HFF-Myc (cell line): ENCODE measurements around the gene PLEKHA8.
A peak's percentile ranks its signal among the peaks of the same experiment; 100 is the strongest.

Source experiments
- DNase-seq: peaks from one replicate; pipeline ENCODE4 v3.0.0-alpha.2; 2011; ENCODE audit warnings: low read depth; ENCODE audit errors: extremely low read depth
- H3K4me3 ChIP-seq: replicated peaks from 2 replicates; pipeline ENCODE4 v1.5.1; 2011; ENCODE audit warnings: low read depth, mild to moderate bottlenecking, control low read depth, low read length
- TF ChIP-seq, protein P1 (sequence below): IDR thresholded peaks from 2 replicates; pipeline ENCODE4 v1.5.1; 2012; ENCODE audit warnings: mild to moderate bottlenecking, low read depth, low read length, control low read depth; ENCODE audit errors: missing control alignments

Gene PLEKHA8

DNA sequence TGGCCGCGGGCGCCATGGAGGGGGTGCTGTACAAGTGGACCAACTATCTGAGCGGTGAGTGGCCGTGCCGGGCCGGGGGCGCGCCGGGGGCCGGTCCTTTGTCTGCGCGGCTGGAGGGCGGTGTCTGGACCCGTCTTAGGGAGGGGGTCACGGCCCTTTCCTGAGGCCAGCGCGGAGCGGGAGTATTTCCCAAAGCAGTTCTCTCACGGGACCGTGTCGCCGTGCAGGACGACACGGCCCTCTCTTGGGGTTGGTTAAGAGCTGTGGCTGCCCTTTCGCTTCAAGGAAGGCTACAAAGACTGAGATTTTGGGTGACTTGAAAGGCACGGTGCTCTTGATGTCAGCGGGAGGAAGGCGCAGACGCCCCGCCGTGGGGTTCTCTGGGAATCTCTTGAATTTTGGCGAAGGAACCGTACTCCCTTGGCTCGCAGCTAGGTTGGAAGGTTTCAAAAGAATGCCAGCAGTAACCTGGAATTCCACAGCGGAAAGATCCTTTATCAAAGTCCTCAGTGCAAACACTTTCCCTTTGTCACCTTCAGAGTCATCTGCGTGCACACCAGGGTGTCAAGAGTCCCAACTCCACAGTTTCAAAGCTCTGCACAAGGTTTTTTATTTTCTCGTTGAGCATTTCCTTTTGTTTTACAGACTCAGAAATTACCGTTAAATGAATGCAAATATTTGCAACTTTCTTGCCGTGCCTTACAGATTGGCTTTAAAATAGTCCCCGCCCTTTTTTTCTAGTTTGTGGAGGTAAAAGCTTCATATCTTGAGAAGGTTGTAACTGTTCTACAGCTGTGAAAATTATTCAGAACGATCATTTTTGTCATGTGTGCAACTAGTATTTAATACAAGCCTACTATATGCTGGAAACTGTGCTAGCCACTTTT, 780 bp downstream of the PLEKHA8 start:
- no peak for DNase-seq
- TF ChIP-seq, protein P1, sequence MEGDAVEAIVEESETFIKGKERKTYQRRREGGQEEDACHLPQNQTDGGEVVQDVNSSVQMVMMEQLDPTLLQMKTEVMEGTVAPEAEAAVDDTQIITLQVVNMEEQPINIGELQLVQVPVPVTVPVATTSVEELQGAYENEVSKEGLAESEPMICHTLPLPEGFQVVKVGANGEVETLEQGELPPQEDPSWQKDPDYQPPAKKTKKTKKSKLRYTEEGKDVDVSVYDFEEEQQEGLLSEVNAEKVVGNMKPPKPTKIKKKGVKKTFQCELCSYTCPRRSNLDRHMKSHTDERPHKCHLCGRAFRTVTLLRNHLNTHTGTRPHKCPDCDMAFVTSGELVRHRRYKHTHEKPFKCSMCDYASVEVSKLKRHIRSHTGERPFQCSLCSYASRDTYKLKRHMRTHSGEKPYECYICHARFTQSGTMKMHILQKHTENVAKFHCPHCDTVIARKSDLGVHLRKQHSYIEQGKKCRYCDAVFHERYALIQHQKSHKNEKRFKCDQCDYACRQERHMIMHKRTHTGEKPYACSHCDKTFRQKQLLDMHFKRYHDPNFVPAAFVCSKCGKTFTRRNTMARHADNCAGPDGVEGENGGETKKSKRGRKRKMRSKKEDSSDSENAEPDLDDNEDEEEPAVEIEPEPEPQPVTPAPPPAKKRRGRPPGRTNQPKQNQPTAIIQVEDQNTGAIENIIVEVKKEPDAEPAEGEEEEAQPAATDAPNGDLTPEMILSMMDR: no peak
- peak overlapping the region; percentile 89 for H3K4me3 ChIP-seq

DNA sequence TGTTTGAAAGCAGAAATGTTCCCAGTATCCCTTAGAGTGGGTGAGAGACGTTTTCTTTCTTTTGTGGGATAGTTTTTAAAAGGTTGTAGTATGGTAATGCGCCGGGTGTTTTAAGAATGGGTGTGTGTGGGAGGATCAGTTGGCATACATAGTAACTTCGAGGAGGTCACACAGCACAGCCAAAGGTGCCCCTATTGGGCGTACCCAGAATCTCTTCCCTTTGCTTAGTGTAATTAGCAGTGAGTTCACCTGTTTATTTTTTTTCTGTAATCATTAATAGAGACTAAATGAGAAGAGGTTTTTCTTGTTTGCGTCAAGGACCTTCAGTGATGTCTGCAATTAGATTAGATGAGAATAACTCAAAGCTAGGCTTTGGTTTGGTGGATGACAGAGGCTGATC, 1.5 kb downstream of the PLEKHA8 start:
- DNase-seq: no peak
- TF ChIP-seq, protein P1: no peak
- peak overlapping the region; percentile 89 for H3K4me3 ChIP-seq

DNA sequence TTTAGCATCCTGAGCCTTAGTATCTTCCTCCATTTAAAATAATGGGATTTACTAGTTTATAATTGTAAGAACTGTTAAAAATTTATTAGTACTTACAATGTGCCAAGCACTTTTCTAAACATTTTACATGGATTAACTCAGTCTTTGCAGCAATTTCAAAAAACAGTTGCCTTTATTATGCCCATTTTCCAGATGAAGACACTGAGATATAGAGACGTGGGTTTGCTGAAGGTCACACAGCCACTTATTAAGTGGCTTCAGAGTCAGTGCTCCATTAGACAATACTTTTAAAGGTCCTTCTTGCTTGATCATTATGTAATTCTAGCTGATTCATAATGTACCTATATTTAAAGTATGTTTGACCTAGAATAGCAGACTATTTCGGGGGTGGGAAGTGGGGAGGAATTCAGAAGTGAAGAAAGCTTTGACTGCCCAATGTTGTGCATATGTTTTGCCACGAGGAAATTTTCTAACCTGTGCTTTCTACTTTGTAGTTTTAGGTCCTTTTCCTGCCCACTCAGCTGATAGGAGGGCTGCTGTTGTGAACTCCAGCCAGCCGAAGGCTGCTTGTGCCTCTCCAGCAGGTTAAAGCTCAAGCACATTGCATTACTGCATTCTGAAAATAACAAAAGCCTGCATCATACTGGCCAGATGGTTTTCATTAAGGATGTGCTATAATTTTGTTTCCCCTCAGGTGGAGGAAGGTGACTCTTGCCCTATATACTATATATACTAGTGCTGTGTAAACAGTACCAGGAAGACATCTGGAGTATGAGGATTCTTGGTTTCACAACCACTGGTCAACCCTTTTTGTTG, 4.3 kb downstream of the PLEKHA8 start:
- no peak overlapping the region for H3K4me3 ChIP-seq
- TF ChIP-seq, protein P1: no peak
- DNase-seq: peak; percentile 82

DNA sequence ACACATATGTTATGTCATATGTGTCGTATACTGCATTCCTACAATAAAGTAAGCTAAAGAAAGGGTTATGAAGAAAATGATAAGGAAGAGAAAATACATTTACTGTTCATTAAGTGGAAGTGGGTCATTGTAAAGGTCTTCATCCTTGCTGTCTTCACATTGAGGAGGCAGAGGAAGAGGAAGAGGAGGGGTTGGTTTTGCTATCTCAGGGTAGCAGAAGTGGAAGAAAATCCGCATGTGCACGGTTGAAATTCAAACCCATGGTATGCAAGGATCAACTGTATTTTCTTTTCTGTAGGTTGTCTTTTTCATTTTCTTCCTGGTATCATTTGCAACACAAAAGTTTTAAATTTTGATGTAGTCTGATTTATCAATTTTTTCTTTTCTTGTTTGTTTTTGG, 6.3 kb downstream of the PLEKHA8 start:
- H3K4me3 ChIP-seq: no peak overlapping the region
- TF ChIP-seq, protein P1: no peak
- no peak for DNase-seq

DNA sequence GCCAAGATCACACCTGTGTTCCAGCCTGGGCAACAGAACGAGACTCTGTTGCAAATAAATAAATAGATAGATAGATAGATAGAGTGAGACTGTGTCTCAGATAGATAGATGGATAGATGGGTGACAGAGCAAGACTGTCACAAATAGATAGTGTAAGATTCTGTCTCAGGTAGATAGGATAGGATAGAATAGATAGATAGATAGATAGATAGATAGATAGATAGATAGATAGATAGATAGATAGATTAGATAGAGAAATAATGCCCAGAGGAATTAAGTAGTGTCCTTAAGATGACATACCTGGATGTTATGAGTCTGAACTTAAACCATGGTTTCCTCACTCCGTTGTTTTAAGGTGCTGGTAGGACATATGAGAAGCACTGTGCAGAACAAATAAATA, 8.0 kb downstream of the PLEKHA8 start:
- no peak for DNase-seq
- TF ChIP-seq, protein P1: no peak
- H3K4me3 ChIP-seq: no peak overlapping the region

DNA sequence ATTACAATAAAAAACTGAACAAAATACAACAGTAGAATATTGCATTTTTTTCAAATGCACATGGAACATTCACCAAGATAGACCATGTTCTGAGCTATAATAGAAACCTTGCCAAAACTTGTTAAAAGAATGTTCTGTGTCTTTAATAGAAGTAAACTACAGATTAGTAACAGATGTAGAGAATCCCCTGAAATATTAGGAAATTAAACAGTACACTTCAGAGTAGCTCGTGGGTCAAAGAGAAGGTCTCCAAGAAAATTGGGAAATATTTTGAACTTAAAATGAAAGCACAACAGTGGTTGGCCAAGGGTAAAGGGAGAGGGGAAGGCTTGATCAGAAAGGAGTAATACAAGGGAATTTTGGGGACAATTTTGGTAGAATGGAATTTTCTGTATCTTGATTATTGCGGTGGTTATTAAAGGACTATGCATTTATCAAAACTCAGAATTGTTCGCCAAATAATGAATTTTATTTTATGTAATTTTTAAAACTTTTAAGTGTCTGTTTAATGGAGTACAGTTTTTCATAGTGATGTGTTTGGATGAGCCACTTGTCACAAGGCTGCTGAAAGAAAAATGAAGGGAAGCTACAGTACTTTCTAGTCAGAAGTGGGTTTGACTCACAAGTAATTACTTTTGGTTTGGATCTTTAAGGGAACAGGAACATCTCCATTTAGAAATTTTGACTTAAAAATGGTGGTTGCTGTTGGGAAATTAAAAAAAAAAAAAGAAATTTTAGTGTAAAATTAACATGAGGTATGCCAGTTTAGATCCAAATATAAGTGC, 10.2 kb downstream of the PLEKHA8 start:
- DNase-seq: no peak
- TF ChIP-seq, protein P1: no peak
- H3K4me3 ChIP-seq: no peak overlapping the region
